ENCODE results near the gene KBTBD12. TPM values are rescaled to one million over a fixed set of nuclear protein-coding genes. Genes with fewer than 3 reads are reported as not detected.

KBTBD12 gene
- polyA plus RNA-seq, 6 donors from 2014 or later, result 0.15 TPM; not detected in 5

DNA sequence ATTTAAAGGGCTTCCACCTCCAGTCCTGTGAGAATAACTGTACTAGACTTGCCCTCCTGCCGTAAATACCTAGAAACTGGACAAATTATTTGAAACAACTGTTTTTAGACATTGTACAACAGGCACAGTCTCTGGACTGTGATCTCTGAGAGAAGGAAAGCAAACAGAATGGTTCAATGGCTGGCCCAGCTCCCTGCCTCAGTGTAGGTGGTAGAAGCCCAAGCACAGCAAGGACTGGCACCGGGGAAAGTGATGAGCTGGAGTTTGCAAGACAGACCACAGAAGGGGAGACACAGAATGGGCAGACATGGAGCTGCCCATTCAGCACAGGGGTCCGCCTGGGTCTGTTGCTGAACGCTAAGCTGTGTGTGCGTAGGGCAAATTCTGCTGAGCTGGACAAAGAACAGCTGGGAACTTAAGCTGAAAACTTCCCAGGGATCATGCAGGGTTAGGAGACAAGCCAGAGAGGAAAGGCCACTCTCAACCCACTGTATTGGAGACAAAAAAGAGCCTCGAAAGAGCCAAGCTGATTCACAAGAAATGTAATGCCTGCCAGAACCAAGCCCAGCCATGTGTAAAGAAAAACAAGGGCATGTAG, 84.6 kb downstream of the KBTBD12 start:
- Mint-ChIP-seq H3K27ac (no peak overlapping the region), H3K27me3 (peaks cover 10 to 20% (median 14%) of the 10 kb centered on the region in 3 donors), H3K4me1 (no peaks in the 10 kb centered on the region), H3K9me3 (no peaks in the 10 kb centered on the region), H3K36me3 (no peaks in the 10 kb centered on the region), H3K4me3 (no peak overlapping the region)
- ATAC-seq (ENCODE audit: low read depth in 2 of 2), result no peak
- no peak for DNase-seq

DNA sequence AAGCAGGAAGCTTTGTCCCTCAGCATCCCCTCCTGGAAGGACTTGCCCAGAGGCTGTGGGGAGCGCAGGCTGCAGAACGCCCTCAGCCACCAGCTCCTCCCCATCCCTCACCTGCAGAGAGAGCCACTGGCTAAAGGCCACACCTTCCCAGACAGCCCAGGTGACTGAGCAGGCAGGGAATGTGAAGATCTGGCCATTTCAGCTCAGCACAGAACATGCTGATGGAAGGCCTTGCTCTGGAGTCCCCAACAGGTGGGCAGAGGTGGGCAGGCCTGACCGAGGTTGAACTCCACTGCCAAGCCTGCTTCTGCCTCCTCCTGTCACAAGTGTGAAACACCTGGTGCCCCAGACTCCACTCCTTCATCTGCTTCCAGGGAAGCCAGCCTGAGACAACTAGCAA, 86.5 kb downstream of the KBTBD12 start:
- no peak overlapping the region for H3K27ac Mint-ChIP-seq
- ATAC-seq (ENCODE audit: low read depth in 2 of 2) (no peak), DNase-seq (no peak)
- no peak overlapping the region for H3K4me3 Mint-ChIP-seq
- no peaks in the 10 kb centered on the region for H3K4me1 Mint-ChIP-seq
- H3K36me3 Mint-ChIP-seq, result no peaks in the 10 kb centered on the region
- no peaks in the 10 kb centered on the region for H3K9me3 Mint-ChIP-seq
- peaks cover 24 to 28% (median 28%) of the 10 kb centered on the region in 3 donors for H3K27me3 Mint-ChIP-seq

- Mint-ChIP-seq H3K9me3 (no peaks in the 10 kb centered on the region), H3K27me3 (peaks cover 24 to 40% (median 34%) of the 10 kb centered on the region in 3 donors), H3K27ac (no peak overlapping the region), H3K4me1 (peaks cover 0 to 1% (median 0%) of the 10 kb centered on the region in 3 donors), H3K36me3 (no peaks in the 10 kb centered on the region), H3K4me3 (no peak overlapping the region)
- ATAC-seq (ENCODE audit: low read depth in 2 of 2), result no peak
- DNase-seq, result no peak
These were observed 89.6 kb downstream of the KBTBD12 start for GRCh38 chr3:128004661-128005060.

DNA sequence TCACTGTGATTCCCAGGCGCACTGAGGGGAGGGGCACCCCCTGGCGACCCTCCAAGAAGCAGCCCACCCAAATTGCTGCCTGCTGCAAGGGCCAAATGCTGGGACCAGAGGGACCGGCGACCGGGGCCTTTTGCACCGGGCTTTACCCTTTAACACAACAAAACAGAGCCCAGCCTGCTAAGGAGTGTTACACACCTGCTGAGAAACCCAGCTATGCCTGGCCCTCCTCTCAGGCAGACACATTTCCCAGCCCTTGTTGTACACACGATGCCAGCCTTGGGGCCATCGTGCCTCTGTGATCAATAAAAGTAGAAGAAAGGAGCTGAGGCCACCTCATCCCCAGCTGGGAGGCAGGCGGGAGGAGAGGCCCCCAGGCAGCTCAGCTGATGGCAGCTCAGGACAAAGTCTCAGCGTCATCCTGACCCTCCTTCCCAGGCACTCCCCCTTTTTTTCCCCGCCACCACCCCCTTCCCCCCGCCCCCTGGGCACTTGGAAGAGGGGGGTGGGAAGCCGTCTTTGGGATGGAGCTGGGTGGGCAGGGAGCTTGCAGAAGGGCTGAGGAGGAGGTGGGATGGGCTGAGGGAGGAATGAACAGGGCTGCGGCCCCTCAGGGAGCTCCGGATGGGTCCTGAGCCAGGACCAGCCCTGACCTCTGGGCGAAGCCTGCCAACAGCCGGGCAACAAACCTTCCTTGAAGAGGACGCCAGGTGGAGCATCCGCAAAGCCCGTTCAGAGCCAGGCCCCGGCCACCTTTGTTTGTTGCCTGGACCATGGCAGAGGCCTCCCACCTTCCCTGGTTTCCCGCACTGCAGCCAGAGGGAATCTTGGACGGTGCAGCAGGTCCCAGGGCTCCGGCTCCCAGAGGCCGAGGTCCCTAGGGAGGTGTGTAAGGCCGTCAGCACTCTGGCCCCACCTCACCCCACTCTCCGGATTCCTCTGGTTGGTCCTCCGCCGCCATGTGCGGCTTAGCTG, 91.3 kb downstream of the KBTBD12 start:
- DNase-seq, result no peak
- no peak overlapping the region for H3K4me3 Mint-ChIP-seq
- no peak overlapping the region for H3K27ac Mint-ChIP-seq
- no peaks in the 10 kb centered on the region for H3K9me3 Mint-ChIP-seq
- no peaks in the 10 kb centered on the region for H3K36me3 Mint-ChIP-seq
- H3K4me1 Mint-ChIP-seq, result peaks cover 0 to 3% (median 2%) of the 10 kb centered on the region in 3 donors
- ATAC-seq (ENCODE audit: low read depth in 2 of 2), result no peak
- peaks cover 24 to 46% (median 42%) of the 10 kb centered on the region in 3 donors for H3K27me3 Mint-ChIP-seq

DNA sequence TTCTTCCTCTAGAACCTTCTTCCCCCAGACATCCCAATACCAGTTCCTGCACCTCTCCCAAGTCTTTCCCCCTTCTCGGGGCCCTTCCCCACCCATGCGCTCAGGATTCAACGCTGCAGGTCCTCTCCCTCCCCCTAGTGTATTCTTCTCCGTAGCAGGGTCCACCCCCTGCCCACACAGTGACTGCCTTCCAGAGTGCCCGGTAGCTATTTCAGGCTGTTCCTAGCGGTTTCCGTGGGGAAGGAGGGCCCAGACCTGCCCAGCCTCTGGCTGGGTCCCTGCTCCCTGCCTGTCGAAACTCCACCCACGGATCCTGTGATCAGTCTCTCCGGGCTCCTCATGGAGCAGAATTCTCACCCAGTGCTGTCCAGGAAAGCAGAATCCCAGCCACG, 92.0 kb downstream of the KBTBD12 start:
- no peaks in the 10 kb centered on the region for H3K36me3 Mint-ChIP-seq
- H3K9me3 Mint-ChIP-seq, result no peaks in the 10 kb centered on the region
- H3K4me1 Mint-ChIP-seq, result peaks cover 0 to 5% (median 5%) of the 10 kb centered on the region in 3 donors
- peaks cover 24 to 51% (median 46%) of the 10 kb centered on the region in 3 donors for H3K27me3 Mint-ChIP-seq
- DNase-seq (no peak), ATAC-seq (ENCODE audit: low read depth in 2 of 2) (no peak)
- H3K27ac Mint-ChIP-seq, result no peak overlapping the region
- no peak overlapping the region for H3K4me3 Mint-ChIP-seq

DNA sequence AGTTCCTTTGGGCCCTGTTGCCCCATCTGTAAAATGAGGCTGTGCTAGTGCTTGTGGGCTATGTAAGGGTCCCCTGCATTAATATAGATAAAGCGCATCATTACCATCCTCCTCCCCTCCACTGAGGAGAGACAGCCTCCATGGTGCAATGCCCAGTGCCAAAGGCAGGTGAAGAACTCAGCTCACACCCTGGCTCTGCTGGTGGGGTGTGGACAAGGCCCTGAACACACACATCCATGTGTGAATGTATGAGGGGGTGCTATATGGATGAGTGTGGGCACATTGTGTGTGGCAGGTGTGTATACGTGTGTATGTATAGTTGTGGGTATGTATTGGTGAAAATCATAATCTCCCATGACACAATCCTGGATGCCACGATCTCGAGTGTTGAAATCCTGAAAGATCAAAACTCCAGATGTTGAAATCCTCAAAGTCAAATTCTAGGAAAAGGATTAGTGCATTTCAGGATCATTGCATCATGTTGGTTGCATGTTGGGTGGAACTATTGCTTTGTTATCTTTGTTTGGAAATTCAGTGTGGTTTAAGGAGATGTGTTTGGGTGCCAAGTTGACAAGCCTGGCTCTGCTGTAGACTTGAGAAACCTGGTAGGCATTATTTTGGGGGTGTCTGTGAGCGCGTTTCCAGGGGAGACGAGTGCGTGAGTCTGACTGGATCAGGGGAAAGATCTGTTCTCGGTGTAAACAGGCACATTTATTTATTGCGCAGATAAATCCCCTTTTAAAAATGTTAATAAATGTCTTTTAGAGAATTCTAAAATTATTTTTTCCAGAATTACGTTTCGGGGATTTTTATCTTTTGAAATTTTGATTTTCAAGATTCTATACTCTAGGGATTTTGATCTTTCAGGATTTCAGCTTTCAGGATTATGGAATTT, 95.2 kb downstream of the KBTBD12 start:
- H3K4me1 Mint-ChIP-seq, result peaks cover 0 to 5% (median 5%) of the 10 kb centered on the region in 3 donors
- H3K4me3 Mint-ChIP-seq, result no peak overlapping the region
- DNase-seq, result no peak
- no peaks in the 10 kb centered on the region for H3K9me3 Mint-ChIP-seq
- H3K27me3 Mint-ChIP-seq, result peaks cover 12 to 44% (median 41%) of the 10 kb centered on the region in 3 donors
- no peak for ATAC-seq (ENCODE audit: low read depth in 2 of 2)
- no peaks in the 10 kb centered on the region for H3K36me3 Mint-ChIP-seq
- no peak overlapping the region for H3K27ac Mint-ChIP-seq

- Mint-ChIP-seq H3K36me3 (no peaks in the 10 kb centered on the region), H3K4me1 (peaks cover 0 to 5% (median 5%) of the 10 kb centered on the region in 3 donors), H3K4me3 (no peak overlapping the region), H3K27ac (no peak overlapping the region), H3K9me3 (peaks cover 0 to under 1% (median 0%) of the 10 kb centered on the region in 7 donors), H3K27me3 (peaks cover 9 to 36% (median 32%) of the 10 kb centered on the region in 3 donors)
- DNase-seq (no peak), ATAC-seq (ENCODE audit: low read depth in 2 of 2) (no peak)
These were observed 96.1 kb downstream of the KBTBD12 start for GRCh38 chr3:128011140-128011539.

DNA sequence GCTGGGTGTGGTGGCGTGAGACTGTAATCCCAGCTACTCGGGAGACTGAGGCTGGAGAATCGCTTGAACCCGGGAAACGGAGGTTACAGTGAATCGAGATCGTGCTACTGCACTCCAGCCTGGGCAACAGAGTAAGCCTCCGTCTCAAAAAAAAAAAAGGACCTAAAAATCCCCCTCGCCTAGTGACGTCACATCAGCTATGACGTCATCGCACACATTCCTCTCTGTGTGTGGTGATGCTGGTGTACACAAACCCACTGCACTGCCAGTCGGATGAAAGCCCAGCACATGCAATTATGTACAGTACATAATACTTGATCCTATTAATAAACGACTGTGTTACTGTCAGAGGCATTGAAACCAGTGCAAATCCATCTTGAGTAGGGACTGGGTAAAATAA, 97.0 kb downstream of the KBTBD12 start:
- Mint-ChIP-seq H3K27ac (no peak overlapping the region), H3K4me3 (no peak overlapping the region), H3K36me3 (no peaks in the 10 kb centered on the region), H3K9me3 (peaks cover 0 to 5% (median 0%) of the 10 kb centered on the region in 7 donors), H3K27me3 (peaks cover 9 to 31% (median 28%) of the 10 kb centered on the region in 3 donors), H3K4me1 (peaks cover 0 to 5% (median 4%) of the 10 kb centered on the region in 3 donors)
- ATAC-seq (ENCODE audit: low read depth in 2 of 2) (no peak), DNase-seq (no peak)

DNA sequence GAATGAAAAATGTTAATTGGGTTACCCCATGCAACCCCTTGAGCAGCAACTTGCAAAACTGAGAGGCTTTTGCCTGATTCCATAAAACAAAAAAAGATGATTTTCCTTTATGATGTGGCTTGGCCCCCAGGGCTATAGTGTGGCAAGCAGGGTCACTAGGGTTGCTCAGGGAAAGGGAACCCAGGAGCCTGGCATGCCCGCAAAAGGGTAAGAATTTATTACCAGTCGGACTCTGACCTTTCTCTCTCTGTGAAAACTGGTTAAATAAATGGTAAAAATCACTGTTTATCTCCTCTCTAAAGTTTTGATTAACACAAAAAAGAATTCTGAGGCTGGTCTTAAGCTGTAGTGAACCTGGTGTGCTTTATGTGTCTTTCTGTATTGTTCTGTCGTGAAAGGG, 99.5 kb downstream of the KBTBD12 start:
- Mint-ChIP-seq H3K27ac (no peak overlapping the region), H3K36me3 (no peaks in the 10 kb centered on the region), H3K9me3 (peaks cover 0 to 5% (median 0%) of the 10 kb centered on the region in 7 donors)

GRCh38 chr3:128016502-128016901, 101.5 kb downstream of the KBTBD12 start:
- Mint-ChIP-seq H3K36me3 (no peaks in the 10 kb centered on the region), H3K27ac (no peak overlapping the region), H3K9me3 (peaks cover 0 to 5% (median 0%) of the 10 kb centered on the region in 7 donors), H3K4me3 (no peak overlapping the region), H3K4me1 (peaks cover 0 to 2% (median 1%) of the 10 kb centered on the region in 3 donors), H3K27me3 (peaks cover 3 to 4% (median 4%) of the 10 kb centered on the region in 3 donors)
- no peak for ATAC-seq (ENCODE audit: low read depth in 2 of 2)
- no peak for DNase-seq

More for the DNA sequence above, 99.5 kb downstream of the KBTBD12 start:
- Mint-ChIP-seq H3K27me3 (peaks cover 9 to 23% (median 15%) of the 10 kb centered on the region in 3 donors), H3K4me1 (peaks cover 0 to 5% (median 4%) of the 10 kb centered on the region in 3 donors), H3K4me3 (no peak overlapping the region)
- DNase-seq (no peak), ATAC-seq (ENCODE audit: low read depth in 2 of 2) (no peak)

- DNase-seq (no peak), ATAC-seq (ENCODE audit: low read depth in 2 of 2) (no peak)
- no peak overlapping the region for H3K27ac Mint-ChIP-seq
- no peaks in the 10 kb centered on the region for H3K9me3 Mint-ChIP-seq
- no peaks in the 10 kb centered on the region for H3K4me1 Mint-ChIP-seq
- no peaks in the 10 kb centered on the region for H3K36me3 Mint-ChIP-seq
- no peak overlapping the region for H3K4me3 Mint-ChIP-seq
- H3K27me3 Mint-ChIP-seq, result peaks cover 18 to 33% (median 27%) of the 10 kb centered on the region in 3 donors
These were observed 106.8 kb downstream of the KBTBD12 start for GRCh38 chr3:128021768-128022372.

GRCh38 chr3:128033102-128033501, 118.1 kb downstream of the KBTBD12 start:
- peaks cover 15 to 32% (median 29%) of the 10 kb centered on the region in 3 donors for H3K27me3 Mint-ChIP-seq
- H3K36me3 Mint-ChIP-seq, result no peaks in the 10 kb centered on the region
- no peak overlapping the region for H3K4me3 Mint-ChIP-seq
- H3K27ac Mint-ChIP-seq, result no peak overlapping the region
- ATAC-seq (ENCODE audit: low read depth in 2 of 2), result no peak
- DNase-seq, result no peak
- no peaks in the 10 kb centered on the region for H3K4me1 Mint-ChIP-seq
- H3K9me3 Mint-ChIP-seq, result peaks cover 0 to 1% (median 0%) of the 10 kb centered on the region in 7 donors

Measured in naive B cell (primary cell).